BE2C (cell line): ENCODE measurements around the gene OTOL1.
"Not testable (repeated sequence)": the region's sequence is repeated elsewhere in the genome, so short reads cannot be mapped to it uniquely, and the experiment has no call there.

Source experiments
- DNase-seq: peaks from one replicate; pipeline ENCODE4 v3.0.0-alpha.2; 2020
- H3K27me3 ChIP-seq: fragments of 250-450 bp; sonication (Bioruptor Pico); 2 replicates; pipeline ENCODE4 v1.5.1; 2020; ENCODE audit warnings: mild to moderate bottlenecking
- H3K36me3 ChIP-seq: fragments of 250-450 bp; sonication (Bioruptor Pico); 2 replicates; pipeline ENCODE4 v1.5.1; 2020; ENCODE audit warnings: mild to moderate bottlenecking
- H3K4me1 ChIP-seq: fragments of 250-450 bp; sonication (Bioruptor Pico); 2 replicates; pipeline ENCODE4 v1.5.1; 2020
- H3K4me3 ChIP-seq: 2 replicates; pipeline ENCODE4 v1.5.1; 2011; ENCODE audit warnings: low read depth, low read length
- H3K9me3 ChIP-seq: fragments of 250-450 bp; sonication (Bioruptor Pico); 2 replicates; pipeline ENCODE4 v1.5.1; 2020
- TF ChIP-seq, protein P1 (sequence below): IDR thresholded peaks from 2 replicates; pipeline ENCODE4 v1.5.1; 2012; ENCODE audit warnings: mild to moderate bottlenecking, low read depth, low read length

The OTOL1 gene

DNA sequence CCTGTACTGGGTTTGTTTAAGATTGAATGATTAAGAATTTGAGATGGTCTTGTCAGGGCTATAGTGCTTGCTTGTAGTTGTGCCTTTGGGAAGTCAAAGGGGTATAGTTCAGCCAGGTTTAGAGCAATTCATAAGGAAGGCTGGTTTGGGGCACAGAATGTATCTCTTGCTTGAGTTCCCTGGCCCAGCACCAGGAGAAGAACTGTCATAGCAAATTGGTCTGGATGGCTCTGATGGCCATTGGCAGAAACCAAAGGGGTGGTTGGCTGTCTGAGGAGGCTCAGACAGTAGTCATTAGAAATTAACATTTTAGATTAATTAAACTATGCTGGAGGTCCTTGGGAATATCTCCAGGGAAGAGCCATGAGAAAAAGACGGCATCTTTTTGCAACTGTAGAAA lies 25.4 kb upstream of the OTOL1 start:
- H3K4me1 ChIP-seq, result no peaks in the 10 kb centered on the region; the same call in 1 of the 2 replicates
- TF ChIP-seq, protein P1, sequence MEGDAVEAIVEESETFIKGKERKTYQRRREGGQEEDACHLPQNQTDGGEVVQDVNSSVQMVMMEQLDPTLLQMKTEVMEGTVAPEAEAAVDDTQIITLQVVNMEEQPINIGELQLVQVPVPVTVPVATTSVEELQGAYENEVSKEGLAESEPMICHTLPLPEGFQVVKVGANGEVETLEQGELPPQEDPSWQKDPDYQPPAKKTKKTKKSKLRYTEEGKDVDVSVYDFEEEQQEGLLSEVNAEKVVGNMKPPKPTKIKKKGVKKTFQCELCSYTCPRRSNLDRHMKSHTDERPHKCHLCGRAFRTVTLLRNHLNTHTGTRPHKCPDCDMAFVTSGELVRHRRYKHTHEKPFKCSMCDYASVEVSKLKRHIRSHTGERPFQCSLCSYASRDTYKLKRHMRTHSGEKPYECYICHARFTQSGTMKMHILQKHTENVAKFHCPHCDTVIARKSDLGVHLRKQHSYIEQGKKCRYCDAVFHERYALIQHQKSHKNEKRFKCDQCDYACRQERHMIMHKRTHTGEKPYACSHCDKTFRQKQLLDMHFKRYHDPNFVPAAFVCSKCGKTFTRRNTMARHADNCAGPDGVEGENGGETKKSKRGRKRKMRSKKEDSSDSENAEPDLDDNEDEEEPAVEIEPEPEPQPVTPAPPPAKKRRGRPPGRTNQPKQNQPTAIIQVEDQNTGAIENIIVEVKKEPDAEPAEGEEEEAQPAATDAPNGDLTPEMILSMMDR, result no peak
- no peak for DNase-seq

DNA sequence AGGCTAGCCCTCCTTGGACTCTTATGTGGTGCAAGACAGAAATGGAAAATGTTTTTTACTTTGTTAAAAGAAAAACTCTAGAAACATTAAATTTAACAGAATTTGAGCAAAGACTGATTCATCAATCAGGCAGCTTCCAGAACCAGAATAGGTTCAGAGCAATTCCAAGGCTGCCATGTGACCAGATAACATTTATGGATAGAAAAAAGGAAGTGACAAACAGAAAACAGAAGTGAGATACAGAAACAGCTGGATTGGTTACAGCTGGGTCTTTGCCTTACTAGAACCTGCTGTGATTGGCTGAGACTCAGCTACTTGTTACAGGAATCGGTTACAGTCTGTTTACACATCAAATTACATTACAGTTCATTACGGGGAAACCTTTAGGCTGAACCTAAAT lies 22.5 kb upstream of the OTOL1 start:
- no peaks in the 10 kb centered on the region for H3K36me3 ChIP-seq
- no peak for DNase-seq
- no peaks in the 10 kb centered on the region; the same call in 1 of the 2 replicates for H3K4me1 ChIP-seq
- no peaks in the 10 kb centered on the region for H3K9me3 ChIP-seq
- H3K27me3 ChIP-seq, result no peaks in the 10 kb centered on the region
- no peak overlapping the region for H3K4me3 ChIP-seq
- TF ChIP-seq, protein P1, result no peak

More for the DNA sequence above, 25.4 kb upstream of the OTOL1 start:
- Histone ChIP-seq H3K36me3 (no peaks in the 10 kb centered on the region), H3K4me3 (no peak overlapping the region), H3K9me3 (no peaks in the 10 kb centered on the region), H3K27me3 (no peaks in the 10 kb centered on the region)

DNA sequence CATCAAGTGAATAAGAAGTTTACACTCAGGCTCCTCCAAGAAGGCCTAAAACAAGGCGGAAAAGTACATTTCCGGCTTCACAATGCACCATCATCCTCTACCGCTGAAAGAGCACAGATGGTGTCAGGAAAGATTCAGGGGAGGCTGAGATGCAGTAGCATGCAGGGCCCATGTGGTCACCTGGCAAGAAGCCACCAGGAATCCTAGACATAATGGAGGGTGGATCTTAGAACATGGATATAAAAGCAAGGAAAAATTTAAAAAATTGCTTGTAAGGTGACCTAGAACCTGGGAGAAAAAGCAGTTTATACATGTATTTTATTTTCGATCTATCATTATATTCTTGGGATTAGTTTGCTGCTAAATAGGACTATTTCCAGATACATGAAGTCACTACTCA lies 21.9 kb upstream of the OTOL1 start:
- TF ChIP-seq, protein P1, result no peak
- H3K4me1 ChIP-seq, result no peaks in the 10 kb centered on the region; the same call in 1 of the 2 replicates
- H3K9me3 ChIP-seq, result no peaks in the 10 kb centered on the region
- H3K36me3 ChIP-seq, result no peaks in the 10 kb centered on the region
- no peaks in the 10 kb centered on the region for H3K27me3 ChIP-seq
- H3K4me3 ChIP-seq, result no peak overlapping the region
- DNase-seq, result no peak

DNA sequence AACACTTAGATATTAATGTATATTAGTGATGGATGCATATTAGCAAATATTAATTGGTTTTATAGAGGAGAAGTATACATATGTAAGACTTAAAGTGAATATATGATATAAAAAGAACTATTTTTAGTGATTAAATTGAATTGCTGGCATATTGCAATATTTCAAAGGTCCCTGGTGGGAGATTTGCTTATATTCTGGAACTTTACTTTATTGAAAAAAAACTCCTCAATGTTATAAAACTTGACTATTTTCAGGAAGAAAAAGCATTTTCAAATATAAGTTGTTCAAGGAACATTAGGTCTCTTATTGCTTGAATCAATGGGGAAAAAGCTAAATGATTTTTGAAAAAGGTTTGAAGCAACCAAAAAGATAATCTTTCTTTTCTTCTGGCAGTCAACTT lies 21.4 kb upstream of the OTOL1 start:
- Histone ChIP-seq H3K36me3 (no peaks in the 10 kb centered on the region), H3K4me1 (no peaks in the 10 kb centered on the region; the same call in 1 of the 2 replicates), H3K4me3 (no peak overlapping the region), H3K27me3 (no peaks in the 10 kb centered on the region), H3K9me3 (no peaks in the 10 kb centered on the region)
- no peak for DNase-seq
- TF ChIP-seq, protein P1, result no peak

DNA sequence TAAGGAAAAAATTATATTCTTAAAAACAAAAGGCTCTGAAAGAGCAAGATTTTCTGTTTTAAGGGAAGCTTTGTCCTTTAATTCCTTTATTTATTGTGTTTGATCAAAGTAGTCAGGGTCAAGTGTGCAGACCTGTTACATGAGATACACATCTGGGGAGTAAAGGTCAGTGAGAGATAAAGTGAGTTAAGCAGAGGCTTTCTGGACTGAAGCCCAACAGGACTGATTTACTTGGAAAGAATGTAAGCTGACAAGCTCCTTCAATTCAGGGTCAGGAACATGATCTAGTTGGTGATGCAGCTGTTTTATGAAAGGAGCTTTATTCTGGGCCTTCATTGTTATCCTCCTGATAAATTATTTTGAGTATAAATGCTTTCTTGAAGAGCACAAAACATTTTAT lies 20.7 kb upstream of the OTOL1 start:
- no peak for DNase-seq
- H3K4me1 ChIP-seq, result no peaks in the 10 kb centered on the region; the same call in 1 of the 2 replicates
- H3K36me3 ChIP-seq, result no peaks in the 10 kb centered on the region
- TF ChIP-seq, protein P1, result no peak
- H3K9me3 ChIP-seq, result no peaks in the 10 kb centered on the region
- H3K27me3 ChIP-seq, result no peaks in the 10 kb centered on the region
- no peak overlapping the region for H3K4me3 ChIP-seq

DNA sequence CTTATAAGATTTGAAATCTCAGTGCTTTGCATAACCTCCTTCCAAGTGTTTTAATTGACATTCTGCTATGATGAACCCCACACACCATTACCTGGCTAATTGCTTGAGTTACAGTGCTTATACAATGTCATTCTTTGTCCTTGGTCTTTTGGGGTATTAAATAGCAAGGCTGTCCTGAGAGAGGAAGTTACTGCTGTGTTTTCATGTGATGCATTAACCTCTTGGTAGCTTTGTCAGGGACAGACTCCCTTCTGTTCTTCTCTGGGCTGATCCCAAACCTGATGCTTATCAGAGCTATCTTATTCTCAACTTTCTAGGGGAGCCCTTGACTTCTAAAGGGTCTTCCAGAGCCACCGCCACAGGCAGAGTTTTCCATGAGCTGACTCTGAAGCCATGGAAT lies 12.4 kb upstream of the OTOL1 start:
- H3K4me1 ChIP-seq, result no peaks in the 10 kb centered on the region
- no peak overlapping the region for H3K4me3 ChIP-seq
- peaks cover 8% of the 10 kb centered on the region for H3K27me3 ChIP-seq
- H3K9me3 ChIP-seq, result no peaks in the 10 kb centered on the region
- no peaks in the 10 kb centered on the region for H3K36me3 ChIP-seq
- TF ChIP-seq, protein P1, result no peak
- DNase-seq, result no peak

DNA sequence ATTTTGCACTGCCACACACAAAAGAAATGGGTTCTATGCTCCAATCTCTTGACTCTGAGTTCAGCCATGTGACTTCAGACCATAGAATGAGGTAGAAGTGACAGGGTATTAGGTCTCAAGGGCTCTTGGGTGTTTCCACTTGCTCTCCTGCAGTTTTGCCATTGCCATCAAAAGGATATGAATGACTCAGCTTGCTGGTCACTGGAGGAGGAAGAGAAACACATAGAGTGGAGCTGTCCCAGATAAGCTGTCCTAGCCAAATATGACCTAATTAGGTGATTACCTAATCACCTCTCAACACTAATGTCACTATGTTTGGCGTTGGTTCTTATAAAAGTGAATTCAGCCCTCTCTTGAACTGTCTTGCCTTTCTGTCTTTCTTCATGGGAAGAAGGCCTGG lies 8.3 kb upstream of the OTOL1 start:
- not testable (repeated sequence) for H3K27me3 ChIP-seq, H3K9me3 ChIP-seq, DNase-seq, H3K4me3 ChIP-seq, H3K4me1 ChIP-seq, H3K36me3 ChIP-seq
